Upper lobe of left lung (tissue), 4 donors: ENCODE results near the gene MYO16.

Experiments
- CTCF ChIP-seq, 6 experiments: fragments of 450-650 bp in 4 of 6; fragments of 200-600 bp in 2 of 6; sonication (generic) in 2 of 6; IDR thresholded peaks; one replicate each; pipeline ENCODE4 v1.5.1; 2016 to 2019; ENCODE audit warnings: antibody characterized with exemption in 6 of 6
- EP300 ChIP-seq, 4 donors: sonication (generic); formaldehyde crosslinking; IDR thresholded peaks; one replicate each; pipeline ENCODE4 v1.5.1; 2017; ENCODE audit warnings: antibody characterized with exemption in 4 of 4, control low read depth in 2 of 4

DNA sequence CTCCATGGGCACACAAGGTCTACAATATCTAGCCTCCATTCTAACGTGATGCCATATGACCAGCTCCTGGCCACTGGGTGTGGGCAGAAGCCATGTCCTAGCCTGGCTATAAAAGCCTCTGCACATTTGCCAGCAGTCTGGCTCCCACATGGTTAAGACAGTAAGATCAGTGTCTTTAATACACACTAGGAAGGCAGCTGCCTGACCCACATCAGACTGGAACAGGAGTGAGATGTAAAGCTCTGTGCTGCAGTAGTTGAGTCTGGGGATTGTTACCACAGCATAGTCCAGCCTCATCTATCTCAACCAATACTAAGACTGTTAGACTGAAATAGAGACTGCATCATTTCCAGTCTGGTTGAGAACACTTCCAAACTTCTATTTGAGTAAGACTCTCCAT lies 623.9 kb downstream of the MYO16 start:
- TF ChIP-seq CTCF (IDR thresholded peaks at IDR 0.05) = no peak
- no peak for TF ChIP-seq EP300 (IDR thresholded peaks at IDR 0.05)
